T-helper 1 cell (primary cell): ENCODE data around the gene SNAP47.

ENCODE experiments used
- DNase-seq, 5 donors: peaks; one replicate each; pipeline ENCODE4 v3.0.0-alpha.2; 2012 to 2020

Gene SNAP47

GRCh38 chr1:227805606-227806197 lies 70.5 kb downstream of the SNAP47 start:
- DNase-seq = no peak

- DNase-seq = no peak
These were observed 73.3 kb downstream of the SNAP47 start for GRCh38 chr1:227808566-227808965.

GRCh38 chr1:227809026-227809425 lies 73.8 kb downstream of the SNAP47 start:
- no peak for DNase-seq

- no peak for DNase-seq
These were observed 78.7 kb downstream of the SNAP47 start for GRCh38 chr1:227813962-227814361.

GRCh38 chr1:227815468-227816409 lies 80.5 kb downstream of the SNAP47 start, which contains the start of gene PRSS38:
PRSS38 (plus strand) TSS chr1:227815675; CDS start chr1:227815717, 42 bp downstream.
- no peak for DNase-seq

- no peak for DNase-seq
These were observed 81.7 kb downstream of the SNAP47 start for GRCh38 chr1:227816750-227817446.

- no peak for DNase-seq
These were observed 88.3 kb downstream of the SNAP47 start for GRCh38 chr1:227823537-227823936.

- DNase-seq = no peak
These were observed 89.0 kb downstream of the SNAP47 start for GRCh38 chr1:227824204-227824603.

GRCh38 chr1:227828786-227829185 lies 93.6 kb downstream of the SNAP47 start:
- DNase-seq = no peak
